Neuronal stem cell (in vitro differentiated cells): ENCODE measurements around the gene TRPV4.
A peak's percentile ranks its signal among the peaks of the same experiment; 100 is the strongest.
"Not testable (repeated sequence)": the region's sequence is repeated elsewhere in the genome, so short reads cannot be mapped to it uniquely, and the experiment has no call there.

Experiments used
- DNase-seq: peaks from one replicate; pipeline ENCODE4 v3.0.0-alpha.2; 2013; ENCODE audit warnings: low spot score
- H2AFZ ChIP-seq: one replicate; pipeline ENCODE4 v1.6.1; 2013; ENCODE audit warnings: mild to moderate bottlenecking, low read length, inconsistent platforms
- H2AK5ac ChIP-seq: 2 replicates; pipeline ENCODE4 v1.6.1; 2013; ENCODE audit warnings: low read depth, mild to moderate bottlenecking, inconsistent platforms, low read length, moderate library complexity, mixed read lengths
- H2BK120ac ChIP-seq: 2 replicates; pipeline ENCODE4 v1.6.1; 2013; ENCODE audit warnings: low read depth, mild to moderate bottlenecking, inconsistent platforms, low read length, moderate library complexity, mixed read lengths
- H2BK12ac ChIP-seq: one replicate; pipeline ENCODE4 v1.6.1; 2013; ENCODE audit warnings: low read length, inconsistent platforms
- H2BK15ac ChIP-seq: 2 replicates; pipeline ENCODE4 v1.6.1; 2013; ENCODE audit warnings: mild to moderate bottlenecking, low read length, inconsistent platforms, mixed read lengths
- H2BK5ac ChIP-seq: one replicate; pipeline ENCODE4 v1.6.1; 2013; ENCODE audit warnings: inconsistent platforms, mild to moderate bottlenecking, low read length, moderate library complexity
- H3K14ac ChIP-seq: one replicate; pipeline ENCODE4 v1.6.1; 2013; ENCODE audit warnings: low read length, inconsistent platforms
- H3K18ac ChIP-seq: 2 replicates; pipeline ENCODE4 v1.6.1; 2013; ENCODE audit warnings: low read length, inconsistent platforms
- H3K23ac ChIP-seq: 2 replicates; pipeline ENCODE4 v1.6.1; 2013; ENCODE audit warnings: low read depth, mild to moderate bottlenecking, mixed read lengths, low read length, inconsistent platforms; ENCODE audit not compliant: poor library complexity
- H3K27ac ChIP-seq: replicated peaks from 3 replicates; pipeline ENCODE4 v1.5.1; 2013; ENCODE audit warnings: low read length, inconsistent platforms
- H3K27me3 ChIP-seq, 3 experiments: 2 replicates each; pipeline ENCODE4 v1.6.1; 2013; ENCODE audit warnings: low read length in 3 of 3, mild to moderate bottlenecking in 2 of 3, inconsistent platforms in 1 of 3, low read depth in 1 of 3, mixed read lengths in 1 of 3, moderate library complexity in 1 of 3; ENCODE audit not compliant: control insufficient read depth in 3 of 3, insufficient read depth in 3 of 3
- H3K36me3 ChIP-seq, 2 donors: replicated peaks in 1 of 2; 2 replicates each; pipeline ENCODE4 v1.6.1; 2013; ENCODE audit warnings: low read length in 2 of 2; ENCODE audit not compliant: control insufficient read depth in 2 of 2, insufficient read depth in 2 of 2
- H3K4ac ChIP-seq: 2 replicates; pipeline ENCODE4 v1.6.1; 2013; ENCODE audit warnings: inconsistent platforms, mild to moderate bottlenecking, low read length, moderate library complexity
- H3K4me1 ChIP-seq, 2 donors: 1 replicate in 1 of 2; 2 replicates in 1 of 2; pipeline ENCODE4 v1.6.1; 2013; ENCODE audit warnings: low read length in 2 of 2, low read depth in 1 of 2; ENCODE audit not compliant: control insufficient read depth in 2 of 2, insufficient read depth in 1 of 2
- H3K4me2 ChIP-seq: one replicate; pipeline ENCODE4 v1.6.1; 2013; ENCODE audit warnings: mild to moderate bottlenecking, low read length, inconsistent platforms; ENCODE audit not compliant: insufficient read depth, poor library complexity, severe bottlenecking
- H3K4me3 ChIP-seq, 2 donors: 2 replicates each; pipeline ENCODE4 v1.5.1; 2013; ENCODE audit warnings: low read length in 2 of 2, mild to moderate bottlenecking in 2 of 2, inconsistent platforms in 1 of 2, moderate library complexity in 1 of 2
- H3K79me1 ChIP-seq: one replicate; pipeline ENCODE4 v1.6.1; 2013; ENCODE audit warnings: low read depth, mild to moderate bottlenecking, inconsistent platforms, low read length, moderate library complexity
- H3K9ac ChIP-seq: one replicate; pipeline ENCODE4 v1.6.1; 2013; ENCODE audit warnings: mild to moderate bottlenecking, low read depth, low read length, inconsistent platforms; ENCODE audit not compliant: poor library complexity
- H3K9me3 ChIP-seq, 2 donors: replicated peaks in 1 of 2; 2 replicates each; pipeline versions ENCODE3 to v1.6.1; 2013; ENCODE audit warnings: low read length in 2 of 2, mild to moderate bottlenecking in 2 of 2, inconsistent platforms in 1 of 2, low read depth in 1 of 2, mixed read lengths in 1 of 2, moderate library complexity in 1 of 2; ENCODE audit not compliant: control insufficient read depth in 2 of 2, insufficient read depth in 1 of 2
- H4K8ac ChIP-seq: one replicate; pipeline ENCODE4 v1.6.1; 2013; ENCODE audit warnings: low read depth, mild to moderate bottlenecking, inconsistent platforms, low read length, moderate library complexity
- H4K91ac ChIP-seq: one replicate; pipeline ENCODE4 v1.6.1; 2013; ENCODE audit warnings: low read length, low read depth, mild to moderate bottlenecking, inconsistent platforms; ENCODE audit not compliant: poor library complexity
- WGBS, 2 donors: extraction: QIAGEN DNeasy Blood & Tissue Kit; methylation state at CpG; one replicate each; pipeline ENCODE4 v1.1.7; 2013; ENCODE audit warnings: missing lambda C conversion rate in 2 of 2, mixed read lengths in 1 of 2; ENCODE audit not compliant: insufficient read length in 2 of 2, insufficient replicate concordance in 1 of 2; ENCODE audit errors: extremely low coverage in 2 of 2; 5-methylcytosine and 5-hydroxymethylcytosine counted together

Gene TRPV4

GRCh38 chr12:109858764-109859163 is 25.6 kb upstream of the TRPV4 start:
- WGBS, 2 donors: no CpG with 5 or more reads among the region's 5 CpGs
- Histone ChIP-seq H3K23ac (no peak overlapping the region), H3K36me3 (peaks cover 14 to 33% of the 10 kb centered on the region in 2 donors), H2AFZ (no peak overlapping the region), H3K27me3 (no peaks in the 10 kb centered on the region), H3K79me1 (peaks cover 3% of the 10 kb centered on the region), H3K14ac (no peak overlapping the region), H2BK5ac (no peak overlapping the region), H3K4me3 (no peak overlapping the region), H3K9ac (no peak overlapping the region), H3K4ac (no peak overlapping the region), H4K91ac (no peak overlapping the region), H3K9me3 (no peaks in the 10 kb centered on the region), H2AK5ac (no peak overlapping the region), H2BK15ac (no peak overlapping the region), H2BK12ac (no peak overlapping the region), H3K4me2 (no peak overlapping the region), H2BK120ac (no peak overlapping the region), H3K4me1 (peaks cover under 1 to 4% of the 10 kb centered on the region in 2 donors), H4K8ac (no peak overlapping the region), H3K27ac (no peak overlapping the region), H3K18ac (no peak overlapping the region)
- no peak for DNase-seq

- Histone ChIP-seq H2BK12ac (no peak overlapping the region), H2AFZ (no peak overlapping the region), H3K36me3 (peaks cover 14 to 33% of the 10 kb centered on the region in 2 donors), H3K23ac (no peak overlapping the region), H4K8ac (no peak overlapping the region), H2BK15ac (no peak overlapping the region), H3K27ac (no peak overlapping the region), H3K9me3 (no peaks in the 10 kb centered on the region), H4K91ac (no peak overlapping the region), H3K4ac (no peak overlapping the region), H3K79me1 (peaks cover 3% of the 10 kb centered on the region), H3K18ac (no peak overlapping the region), H3K27me3 (no peaks in the 10 kb centered on the region), H3K14ac (no peak overlapping the region), H3K4me1 (no peaks in the 10 kb centered on the region), H3K9ac (peak overlapping the region; percentile 24), H2BK5ac (no peak overlapping the region), H3K4me2 (no peak overlapping the region), H2BK120ac (no peak overlapping the region), H2AK5ac (no peak overlapping the region), H3K4me3 (no peak overlapping the region)
- no peak for DNase-seq
- WGBS, 2 donors: no CpG with 5 or more reads among the region's 6 CpGs
Observed at GRCh38 chr12:109857715-109858114, 24.5 kb upstream of the TRPV4 start.

- DNase-seq: no peak
- no peaks in the 10 kb centered on the region for H3K9me3 ChIP-seq
- no peaks in the 10 kb centered on the region for H3K27me3 ChIP-seq
- H4K8ac ChIP-seq: peak overlapping the region; percentile 65
- no peaks in the 10 kb centered on the region for H3K4me1 ChIP-seq
- no peak overlapping the region for H3K4me2 ChIP-seq
- H3K36me3 ChIP-seq: peaks cover 16 to 40% of the 10 kb centered on the region in 2 donors
- no CpG with 5 or more reads among the region's 14 CpGs for WGBS, 2 donors
- no peak overlapping the region for H2BK5ac ChIP-seq
- H3K27ac ChIP-seq: no peak overlapping the region
- H3K4me3 ChIP-seq: no peak overlapping the region
- no peak overlapping the region for H2BK120ac ChIP-seq
- H4K91ac ChIP-seq: no peak overlapping the region
- peak overlapping the region; percentile 56 for H3K14ac ChIP-seq
- H3K4ac ChIP-seq: no peak overlapping the region
- H3K9ac ChIP-seq: peak overlapping the region; percentile 21
- no peak overlapping the region for H2AK5ac ChIP-seq
- H3K18ac ChIP-seq: no peak overlapping the region
- no peak overlapping the region for H2AFZ ChIP-seq
- H3K23ac ChIP-seq: no peak overlapping the region
- no peak overlapping the region for H2BK15ac ChIP-seq
- no peaks in the 10 kb centered on the region for H3K79me1 ChIP-seq
- H2BK12ac ChIP-seq: peak overlapping the region; percentile 22
Observed at GRCh38 chr12:109855377-109855776, 22.2 kb upstream of the TRPV4 start.

GRCh38 chr12:109850518-109850917 is 17.3 kb upstream of the TRPV4 start:
- H3K4me3 ChIP-seq, H2BK15ac ChIP-seq, H3K9ac ChIP-seq, H3K14ac ChIP-seq, DNase-seq, H3K23ac ChIP-seq, H2BK120ac ChIP-seq, H3K4me1 ChIP-seq, H3K18ac ChIP-seq, H3K27ac ChIP-seq, H3K4me2 ChIP-seq, H2AK5ac ChIP-seq, H2AFZ ChIP-seq, H3K27me3 ChIP-seq, H3K4ac ChIP-seq, H2BK5ac ChIP-seq, H3K79me1 ChIP-seq, H4K8ac ChIP-seq, H2BK12ac ChIP-seq, H4K91ac ChIP-seq, H3K9me3 ChIP-seq: not testable (repeated sequence)
- no CpG with 5 or more reads among the region's 6 CpGs for WGBS, 2 donors
- H3K36me3 ChIP-seq: peaks cover 8 to 19% of the 10 kb centered on the region in 2 donors
